Gastrocnemius medialis (tissue), 4 donors: ENCODE measurements around the gene MAG.

Source experiments
- CTCF ChIP-seq, 5 experiments: fragments of 450-650 bp in 3 of 5; fragments of 200-600 bp in 2 of 5; sonication (generic) in 2 of 5; IDR thresholded peaks in 4 of 5; conservative IDR thresholded peaks in 1 of 5; 1 replicate in 4 of 5; 2 replicates in 1 of 5; pipeline ENCODE4 v1.5.1; 2016 to 2019; ENCODE audit warnings: antibody characterized with exemption in 5 of 5, mild to moderate bottlenecking in 3 of 5, moderate library complexity in 3 of 5
- POLR2A ChIP-seq, 2 donors: fragments of 450-650 bp; IDR thresholded peaks; one replicate each; pipeline ENCODE4 v1.6.1; 2017; ENCODE audit warnings: antibody characterized with exemption in 2 of 2, mild to moderate bottlenecking in 2 of 2, moderate library complexity in 2 of 2

DNA sequence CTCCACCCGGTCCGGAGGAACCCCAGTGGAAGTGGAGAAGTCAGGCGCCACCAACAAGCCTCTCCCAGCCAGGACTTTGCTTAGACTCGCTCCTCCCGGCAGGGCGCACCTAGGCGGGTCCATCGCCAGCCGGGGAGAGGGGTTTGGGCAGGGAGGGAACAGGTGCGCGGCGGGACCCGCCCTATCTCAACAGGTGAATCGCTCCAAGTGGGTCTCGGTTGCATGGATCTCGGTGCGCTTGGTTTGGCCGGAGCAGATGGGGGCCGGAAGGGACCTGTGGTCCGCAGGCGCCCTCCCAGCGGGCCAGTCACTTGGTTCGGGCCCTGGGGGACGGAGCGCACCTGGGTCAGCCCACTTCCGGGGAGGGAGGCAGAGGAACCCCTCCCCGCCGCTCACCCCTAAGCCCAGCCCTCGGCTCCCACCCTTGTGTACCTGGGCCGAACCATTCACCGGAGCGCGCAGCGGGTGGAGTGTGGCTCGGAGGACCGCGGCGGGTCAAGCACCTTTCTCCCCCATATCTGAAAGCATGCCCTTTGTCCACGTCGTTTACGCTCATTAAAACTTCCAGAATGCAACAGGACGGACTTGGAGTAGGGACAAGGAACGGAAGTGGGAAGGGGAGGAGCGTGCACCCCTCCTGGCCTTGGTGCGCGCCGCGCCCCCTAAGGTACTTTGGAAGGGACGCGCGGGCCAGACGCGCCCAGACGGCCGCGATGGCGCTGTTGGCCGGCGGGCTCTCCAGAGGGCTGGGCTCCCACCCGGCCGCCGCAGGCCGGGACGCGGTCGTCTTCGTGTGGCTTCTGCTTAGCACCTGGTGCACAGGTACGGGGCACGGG, 43.4 kb upstream of the MAG start, which contains the start of gene LSR:
- no peak for TF ChIP-seq POLR2A (IDR thresholded peaks at IDR 0.05)
- TF ChIP-seq CTCF (IDR thresholded peaks at IDR 0.05 in 4 of 5, conservative IDR thresholded peaks at IDR 0.05 in 1 of 5): no peak
